T-helper 17 cell (primary cell): ENCODE data around the gene EFCC1. TPM values are rescaled to one million over a fixed set of nuclear protein-coding genes. Genes with fewer than 3 reads are reported as not detected.
"Not testable (repeated sequence)": the region's sequence is repeated elsewhere in the genome, so short reads cannot be mapped to it uniquely, and the experiment has no call there.

ENCODE experiments used
- ATAC-seq: fragments of 150-1000 bp; cut with Tn5 transposase; 2 replicates; pipeline ENCODE4 v1.10.0; 2021; ENCODE audit warnings: mild to moderate bottlenecking, moderate library complexity
- DNase-seq, 3 donors: peaks; one replicate each; pipeline versions ENCODE4 v3.0.0 to v3.0.0-alpha.2; 2020 to 2021
- H3K9me3 ChIP-seq: one replicate; pipeline ENCODE4 v1.7.0; 2013; ENCODE audit warnings: low read length, mild to moderate bottlenecking; ENCODE audit not compliant: control insufficient read depth, poor library complexity, severe bottlenecking
- H3K27ac Mint-ChIP-seq: one replicate; pipeline ENCODE4 v1.8.0; 2022; ENCODE audit warnings: mild to moderate bottlenecking, moderate library complexity, mixed read lengths
- H3K27me3 Mint-ChIP-seq: one replicate; pipeline ENCODE4 v1.8.0; 2022; ENCODE audit warnings: mixed read lengths
- H3K36me3 Mint-ChIP-seq: one replicate; pipeline ENCODE4 v1.8.0; 2022; ENCODE audit warnings: low read depth, mixed read lengths
- H3K4me1 Mint-ChIP-seq: one replicate; pipeline ENCODE4 v1.8.0; 2022; ENCODE audit warnings: mild to moderate bottlenecking, mixed read lengths
- H3K4me3 Mint-ChIP-seq: one replicate; pipeline ENCODE4 v1.8.0; 2022; ENCODE audit warnings: mild to moderate bottlenecking, moderate library complexity, mixed read lengths
- total RNA-seq, 4 donors: library from RNA in 2 of 4; stranded (reverse) in 2 of 4; gene quantifications; one replicate each; pipeline ENCODE4 v1.2.3 and lab custom pipeline; 2022 to 2026

EFCC1 gene
- total RNA-seq, 2 donors from 2014 or later: 0.12 TPM; not detected in 1

GRCh38 chr3:129084501-129084900 lies 83.4 kb downstream of the EFCC1 start:
- no peaks in the 10 kb centered on the region for H3K9me3 ChIP-seq
- H3K27me3 Mint-ChIP-seq: no peaks in the 10 kb centered on the region
- peak overlapping the region; percentile 80 for H3K27ac Mint-ChIP-seq
- peaks cover 13% of the 10 kb centered on the region for H3K4me1 Mint-ChIP-seq
- H3K36me3 Mint-ChIP-seq: no peaks in the 10 kb centered on the region
- ATAC-seq (no peak), DNase-seq (no peak)
- H3K4me3 Mint-ChIP-seq: no peak overlapping the region

- H3K4me1 Mint-ChIP-seq: peaks cover 13% of the 10 kb centered on the region
- peak overlapping the region; percentile 80 for H3K27ac Mint-ChIP-seq
- H3K9me3 ChIP-seq: no peaks in the 10 kb centered on the region
- H3K4me3 Mint-ChIP-seq: peak overlapping the region; percentile 41
- DNase-seq (no peak), ATAC-seq (no peak)
- H3K36me3 Mint-ChIP-seq: no peaks in the 10 kb centered on the region
- no peaks in the 10 kb centered on the region for H3K27me3 Mint-ChIP-seq
These were observed 84.1 kb downstream of the EFCC1 start for GRCh38 chr3:129085165-129085715.

DNA sequence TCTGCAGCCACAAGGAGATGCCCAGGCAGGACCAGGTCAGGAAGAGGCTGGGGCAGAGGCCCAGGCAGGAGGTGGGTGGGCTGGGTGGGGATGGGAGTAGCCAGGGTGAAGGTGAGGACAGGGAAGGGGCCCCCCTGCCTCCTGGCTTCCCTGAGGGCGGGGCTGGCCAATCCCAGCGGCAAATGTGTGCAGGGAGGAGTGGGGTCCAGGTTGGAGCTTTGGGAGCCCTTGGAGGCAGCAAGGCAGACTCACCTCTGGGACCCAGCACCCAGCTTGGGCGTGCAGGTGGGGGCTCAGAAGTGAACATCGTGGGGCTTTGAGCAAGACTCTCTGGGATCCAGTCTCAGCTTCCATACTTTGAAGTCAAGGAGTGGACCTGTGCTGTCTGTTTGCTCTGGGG lies 84.7 kb downstream of the EFCC1 start:
- ATAC-seq (no peak), DNase-seq (no peak)
- H3K36me3 Mint-ChIP-seq: no peaks in the 10 kb centered on the region
- peak overlapping the region; percentile 41 for H3K4me3 Mint-ChIP-seq
- peak overlapping the region; percentile 80 for H3K27ac Mint-ChIP-seq
- H3K27me3 Mint-ChIP-seq: no peaks in the 10 kb centered on the region
- no peaks in the 10 kb centered on the region for H3K9me3 ChIP-seq
- H3K4me1 Mint-ChIP-seq: peaks cover 13% of the 10 kb centered on the region

DNA sequence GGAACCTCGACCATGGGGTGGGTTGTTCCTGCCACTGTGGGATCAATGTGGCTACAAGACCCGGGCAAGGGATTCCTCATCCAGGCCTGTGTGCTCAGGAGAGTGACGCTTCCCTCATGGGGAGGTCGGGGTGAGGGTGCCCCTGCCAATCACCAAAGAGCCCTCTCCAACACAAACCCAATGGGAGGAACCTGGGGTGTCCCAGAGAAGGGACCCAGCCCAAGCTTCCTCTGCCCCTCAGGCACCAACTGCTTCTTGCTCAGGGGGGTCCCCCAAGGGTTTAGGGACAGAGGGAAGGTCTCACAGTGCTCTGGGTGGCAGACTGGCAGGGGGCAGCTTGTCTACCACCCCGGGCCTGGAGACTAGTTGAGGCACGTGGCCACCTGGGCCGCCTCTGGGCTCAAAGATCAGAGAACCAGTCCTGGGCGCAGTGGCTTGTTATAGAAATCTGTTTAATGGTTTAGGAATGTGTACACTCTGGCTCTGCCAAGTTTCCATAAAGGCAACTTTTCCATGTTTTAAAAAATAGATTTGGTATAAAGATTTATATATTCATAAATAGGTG lies 86.1 kb downstream of the EFCC1 start:
- Mint-ChIP-seq H3K27me3 (no peaks in the 10 kb centered on the region), H3K4me3 (no peak overlapping the region), H3K4me1 (peaks cover 5% of the 10 kb centered on the region), H3K27ac (peak overlapping the region; percentile 80), H3K36me3 (no peaks in the 10 kb centered on the region)
- DNase-seq (no peak), ATAC-seq (no peak)
- H3K9me3 ChIP-seq: no peaks in the 10 kb centered on the region

DNA sequence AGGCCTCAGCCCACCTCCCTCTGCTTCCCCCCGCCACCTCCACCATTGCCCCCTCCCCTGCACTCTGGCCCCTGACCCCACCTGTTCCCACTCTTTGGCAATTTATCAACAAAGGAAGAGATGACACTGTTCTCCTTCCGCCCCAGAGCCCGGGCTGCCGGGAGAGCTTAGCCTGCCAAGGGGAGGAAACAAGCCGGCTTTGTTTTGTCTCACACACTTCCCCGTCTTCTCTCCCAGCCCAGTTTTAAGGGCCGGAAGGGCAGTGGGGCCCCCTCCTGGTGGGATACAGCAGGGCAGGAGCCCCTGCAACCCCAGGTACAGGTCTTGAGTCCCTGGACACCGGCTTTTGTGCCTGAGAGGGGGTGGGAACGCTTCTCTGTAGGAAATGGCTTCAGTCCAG lies 86.8 kb downstream of the EFCC1 start:
- not testable (repeated sequence) for H3K9me3 ChIP-seq, H3K4me1 Mint-ChIP-seq, DNase-seq, H3K27me3 Mint-ChIP-seq, H3K4me3 Mint-ChIP-seq, H3K27ac Mint-ChIP-seq, H3K36me3 Mint-ChIP-seq
- ATAC-seq: peak; percentile 68

DNA sequence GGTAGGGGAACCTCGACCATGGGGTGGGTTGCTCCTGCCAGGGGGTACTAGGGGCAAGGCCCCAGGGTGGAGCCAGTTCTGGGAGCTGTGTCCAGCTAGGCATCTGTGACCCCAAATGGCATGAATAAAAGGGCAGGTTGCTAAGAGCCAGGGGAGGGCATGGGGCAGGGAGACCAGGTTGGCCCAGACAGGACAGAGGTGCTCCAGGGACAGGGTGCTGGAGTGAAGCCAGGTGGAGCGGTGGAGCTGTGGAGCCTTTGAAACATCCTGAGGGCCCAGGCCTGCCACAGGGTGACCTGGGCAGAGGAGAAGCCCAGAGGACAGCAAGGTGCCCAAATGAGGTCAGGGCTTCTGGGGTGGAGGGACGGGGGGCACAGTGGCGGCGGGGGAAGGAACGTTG lies 87.2 kb downstream of the EFCC1 start:
- not testable (repeated sequence) for H3K9me3 ChIP-seq, DNase-seq, H3K27me3 Mint-ChIP-seq, H3K4me3 Mint-ChIP-seq, H3K27ac Mint-ChIP-seq, H3K36me3 Mint-ChIP-seq, ATAC-seq, H3K4me1 Mint-ChIP-seq

Other genes with a start within 250 kb of the EFCC1 start
- gene ACAD9, start 121.7 kb upstream of the EFCC1 start, total RNA-seq: 10 to 100 TPM; 37.0 to 62.4 TPM
- under 1 TPM; 0.15 to 0.37 TPM for gene CFAP92, start 7.2 kb upstream of the EFCC1 start, total RNA-seq
- 10 to 100 TPM in 1 of 2 donors, 1 to 10 TPM in 1; 3.8 to 68.5 TPM for gene GP9, start 59.5 kb downstream of the EFCC1 start, total RNA-seq
- 10 to 100 TPM; 33.7 to 37.8 TPM for gene RAB43, start 120.5 kb downstream of the EFCC1 start, total RNA-seq
- gene ISY1, start 159.8 kb downstream of the EFCC1 start, total RNA-seq: 10 to 100 TPM; 39.0 TPM
- 100 to 1,000 TPM; 253 to 276 TPM for gene CNBP, start 182.6 kb downstream of the EFCC1 start, total RNA-seq
- gene COPG1, start 248.3 kb downstream of the EFCC1 start, total RNA-seq: 100 to 1,000 TPM; 101 to 102 TPM